Spleen (tissue), 7 donors: ENCODE data around the gene ATP6V1E1.

Source experiments
- POLR2A ChIP-seq, 3 donors: fragments of 450-650 bp; IDR thresholded peaks; one replicate each; pipeline ENCODE4 v1.5.1; 2017; ENCODE audit warnings: antibody characterized with exemption in 3 of 3, mild to moderate bottlenecking in 1 of 3
- POLR2AphosphoS5 ChIP-seq, 3 donors: sonication (generic); formaldehyde crosslinking; IDR thresholded peaks; one replicate each; pipeline ENCODE4 v1.5.1; 2017; ENCODE audit warnings: antibody characterized with exemption in 3 of 3
- TF ChIP-seq, protein P1 (sequence below), 11 experiments: fragments of 200-600 bp in 7 of 11; fragments of 450-650 bp in 4 of 11; sonication (generic) in 4 of 11; IDR thresholded peaks in 8 of 11; conservative IDR thresholded peaks in 3 of 11; 1 replicate in 7 of 11; 2 replicates in 4 of 11; pipeline versions ENCODE4 v1.4.0 to v1.8.0; 2016 to 2021; ENCODE audit warnings: antibody characterized with exemption in 11 of 11, inconsistent platforms in 4 of 11, mild to moderate bottlenecking in 1 of 11
- donor health status: DM: no; HTN: no; CAD: no; lungs with moderate emphysema.
- donor health status: DM: no; HTN: no; CAD: no.
- donor health status: DM: no; HTN: no; CAD: no.

DNA sequence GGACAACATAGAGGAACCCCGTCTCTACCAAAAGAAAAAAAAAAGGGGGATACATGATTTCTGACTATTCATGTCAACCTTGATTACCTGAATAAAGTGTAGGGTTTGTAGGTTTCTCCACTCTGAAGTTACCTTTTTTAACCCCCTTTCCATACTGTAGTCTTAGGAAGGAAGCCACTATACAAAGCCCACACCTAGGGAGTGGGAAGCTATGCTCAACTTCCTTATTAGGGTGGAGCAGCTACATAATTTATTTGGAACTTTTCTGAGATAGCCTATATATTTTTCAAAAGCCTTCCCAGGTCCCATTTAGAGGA, 582 bp upstream of the ATP6V1E1 start:
- TF ChIP-seq, protein P1, sequence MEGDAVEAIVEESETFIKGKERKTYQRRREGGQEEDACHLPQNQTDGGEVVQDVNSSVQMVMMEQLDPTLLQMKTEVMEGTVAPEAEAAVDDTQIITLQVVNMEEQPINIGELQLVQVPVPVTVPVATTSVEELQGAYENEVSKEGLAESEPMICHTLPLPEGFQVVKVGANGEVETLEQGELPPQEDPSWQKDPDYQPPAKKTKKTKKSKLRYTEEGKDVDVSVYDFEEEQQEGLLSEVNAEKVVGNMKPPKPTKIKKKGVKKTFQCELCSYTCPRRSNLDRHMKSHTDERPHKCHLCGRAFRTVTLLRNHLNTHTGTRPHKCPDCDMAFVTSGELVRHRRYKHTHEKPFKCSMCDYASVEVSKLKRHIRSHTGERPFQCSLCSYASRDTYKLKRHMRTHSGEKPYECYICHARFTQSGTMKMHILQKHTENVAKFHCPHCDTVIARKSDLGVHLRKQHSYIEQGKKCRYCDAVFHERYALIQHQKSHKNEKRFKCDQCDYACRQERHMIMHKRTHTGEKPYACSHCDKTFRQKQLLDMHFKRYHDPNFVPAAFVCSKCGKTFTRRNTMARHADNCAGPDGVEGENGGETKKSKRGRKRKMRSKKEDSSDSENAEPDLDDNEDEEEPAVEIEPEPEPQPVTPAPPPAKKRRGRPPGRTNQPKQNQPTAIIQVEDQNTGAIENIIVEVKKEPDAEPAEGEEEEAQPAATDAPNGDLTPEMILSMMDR (IDR thresholded peaks at IDR 0.05 in 8 of 11, conservative IDR thresholded peaks at IDR 0.05 in 3 of 11), result no peak
- TF ChIP-seq POLR2A (IDR thresholded peaks at IDR 0.05), result no peak
- no peak for TF ChIP-seq POLR2AphosphoS5 (IDR thresholded peaks at IDR 0.05)
